ENCODE measurements around the gene ITGA1.

The ITGA1 gene

DNA sequence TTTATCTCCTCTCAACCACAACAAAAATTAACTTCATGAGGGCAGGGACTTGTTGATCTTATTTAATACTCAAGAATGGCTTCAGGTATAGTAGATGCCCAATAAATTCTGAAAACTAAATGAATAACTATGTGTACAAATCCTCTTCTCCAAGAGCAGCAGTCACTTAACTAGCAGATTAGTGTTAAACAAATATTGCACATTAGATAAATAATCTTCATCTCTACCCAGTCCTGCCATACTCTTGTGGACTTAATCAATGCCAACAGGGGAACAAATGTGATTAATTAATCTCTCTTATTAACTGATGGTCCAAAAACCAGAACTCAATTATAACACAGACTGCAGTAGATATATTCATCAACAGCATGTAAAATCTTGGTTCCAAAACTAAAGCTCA, 15.0 kb upstream of the ITGA1 start:
- DNase-seq, result no peak

DNA sequence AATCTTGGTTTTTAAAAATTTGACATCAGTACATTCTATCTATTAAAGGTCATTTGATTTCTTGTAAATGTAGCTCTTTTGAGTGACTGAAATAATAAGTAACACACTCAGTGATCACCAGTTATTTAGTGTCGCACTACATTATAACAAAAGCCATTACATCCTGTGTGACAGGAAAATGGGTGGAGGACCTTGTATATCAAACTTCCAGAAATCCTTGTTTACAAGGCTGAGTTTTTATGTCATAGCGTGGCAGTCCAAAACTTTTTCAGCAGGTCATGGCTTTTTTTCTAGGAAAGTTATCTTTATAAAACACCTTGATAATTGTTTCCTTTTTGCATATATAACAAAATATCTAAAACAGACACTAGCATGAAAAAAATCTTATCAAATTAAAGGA, 14.4 kb upstream of the ITGA1 start:
- no peak for DNase-seq

DNA sequence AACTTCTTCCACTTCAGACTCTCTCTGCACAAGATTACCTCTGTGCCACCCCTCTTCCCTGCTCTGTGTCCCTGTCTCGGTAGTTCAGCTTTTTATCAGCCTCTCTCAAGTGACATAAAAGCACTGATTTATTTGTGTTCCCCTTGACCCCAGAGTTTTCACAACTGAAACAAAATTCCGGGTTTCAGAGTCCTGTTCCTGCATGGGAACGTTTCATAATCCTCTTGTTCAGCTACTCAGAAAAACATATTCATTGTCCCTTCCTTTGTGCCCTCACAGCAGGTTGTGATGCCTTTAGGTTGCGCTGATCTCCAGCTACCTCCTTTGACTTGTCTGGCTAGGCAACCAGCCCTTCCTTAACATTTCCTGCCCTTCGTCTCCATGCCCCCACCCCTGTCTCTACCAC, 13.7 kb upstream of the ITGA1 start:
- DNase-seq, result peak; percentile 23

DNA sequence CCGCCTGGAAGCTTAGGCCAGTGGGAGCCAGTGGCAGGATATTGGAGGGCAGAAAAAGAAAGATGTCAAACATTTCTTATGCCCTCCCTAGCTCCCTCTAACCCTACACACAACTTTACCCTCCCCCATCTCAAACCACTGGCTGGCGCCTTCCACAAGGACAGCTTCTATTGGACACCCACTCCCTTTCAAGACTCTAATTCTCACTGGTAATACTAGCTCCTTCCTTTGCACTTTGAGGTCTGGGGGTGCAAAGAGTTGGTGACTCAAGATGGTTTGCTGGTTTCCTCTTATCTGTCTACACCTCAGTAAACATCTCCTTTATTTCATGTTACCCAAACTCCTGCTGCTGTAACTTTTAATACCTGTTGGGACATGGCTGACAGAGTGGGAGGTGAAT, 11.6 kb upstream of the ITGA1 start:
- peak; percentile 32 for DNase-seq

DNA sequence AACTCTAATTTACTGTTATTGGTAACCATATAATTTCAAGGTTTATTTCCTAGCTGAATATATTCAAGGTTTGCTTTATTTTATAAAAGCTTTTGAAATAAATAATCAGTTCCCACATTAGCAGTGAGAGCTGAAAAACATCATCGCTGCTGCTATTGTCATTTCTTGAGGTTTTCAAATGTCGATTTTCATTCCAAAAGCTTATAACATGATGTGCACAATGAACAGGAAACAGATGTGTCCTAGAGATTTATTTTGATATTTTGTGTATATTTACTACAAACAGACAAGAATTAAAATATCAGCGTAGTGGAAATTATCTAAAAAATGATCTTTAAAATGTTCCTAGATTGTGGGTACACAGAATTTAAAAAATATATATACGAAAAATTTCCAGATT, 10.5 kb upstream of the ITGA1 start:
- DNase-seq, result no peak

DNA sequence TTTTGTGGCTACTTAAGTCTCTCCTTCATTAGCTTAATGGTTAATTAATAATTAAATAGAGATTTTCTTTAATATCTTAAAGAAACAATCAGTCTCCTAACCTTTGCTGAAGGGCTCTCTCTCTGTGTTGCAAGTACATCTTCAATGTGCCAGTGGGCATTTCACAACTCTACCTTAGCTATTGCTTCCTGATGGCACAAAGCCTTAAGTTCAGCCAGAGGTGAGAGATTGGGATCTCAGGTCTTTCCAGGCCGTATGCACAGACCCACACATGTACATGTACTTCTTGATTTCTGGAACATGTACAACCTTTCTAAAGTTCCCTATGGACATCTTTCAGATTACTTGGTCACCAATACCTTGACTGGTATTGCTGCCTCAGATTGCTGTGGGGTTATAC, 8.9 kb upstream of the ITGA1 start:
- DNase-seq, result no peak

DNA sequence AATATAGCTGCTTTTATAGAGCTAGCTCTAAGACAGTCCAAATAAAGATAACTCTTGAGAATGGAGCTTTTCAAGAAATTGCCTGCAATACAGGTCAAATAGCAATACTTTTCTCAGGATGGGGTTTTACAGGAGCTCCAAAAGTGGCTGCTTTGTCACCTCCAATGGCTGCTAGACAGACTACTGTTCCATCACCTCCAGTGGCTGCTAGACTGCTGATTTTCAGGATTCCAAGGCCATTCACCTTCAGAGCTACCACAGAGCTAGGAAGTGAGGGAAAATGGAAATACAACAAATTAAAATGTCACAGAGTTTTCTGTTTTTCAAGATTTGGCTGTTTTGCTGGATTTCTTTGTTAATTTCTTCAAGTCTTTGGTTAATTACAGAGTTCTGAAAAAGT, 8.5 kb upstream of the ITGA1 start:
- DNase-seq, result no peak

DNA sequence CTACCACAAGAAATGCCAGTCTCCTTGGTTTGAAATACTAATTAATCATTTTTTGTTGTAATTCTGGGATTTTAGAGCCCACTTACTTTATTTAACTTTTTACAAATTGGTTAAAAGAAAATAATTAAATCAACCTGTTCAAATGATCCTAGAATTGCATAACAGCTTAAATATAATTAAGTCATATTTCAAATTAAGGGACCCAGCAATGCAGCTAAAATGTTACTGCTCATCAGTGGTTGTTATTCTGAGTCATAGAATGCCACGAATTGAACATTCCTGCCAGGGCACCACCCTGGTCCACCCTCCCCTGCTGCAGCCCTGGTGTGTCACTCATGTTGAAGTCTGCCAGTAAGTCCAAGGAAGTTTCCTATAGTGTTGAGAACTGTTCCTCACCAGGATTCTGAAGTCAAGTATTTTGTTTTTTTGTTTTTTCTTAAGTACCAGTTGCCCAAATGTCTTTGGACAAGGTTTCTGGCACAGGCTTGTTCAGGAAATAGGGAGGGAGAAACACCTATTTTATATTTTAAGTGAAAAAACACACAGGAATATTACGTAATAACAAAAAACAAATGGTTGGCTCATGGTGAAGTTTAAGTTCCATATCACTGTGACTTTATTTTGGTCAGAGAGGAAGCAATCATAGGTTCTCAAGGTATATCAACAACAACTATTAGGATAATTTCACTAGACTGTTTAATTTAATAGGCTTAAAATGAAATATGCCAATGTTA, 4.3 kb upstream of the ITGA1 start:
- DNase-seq, result no peak

DNA sequence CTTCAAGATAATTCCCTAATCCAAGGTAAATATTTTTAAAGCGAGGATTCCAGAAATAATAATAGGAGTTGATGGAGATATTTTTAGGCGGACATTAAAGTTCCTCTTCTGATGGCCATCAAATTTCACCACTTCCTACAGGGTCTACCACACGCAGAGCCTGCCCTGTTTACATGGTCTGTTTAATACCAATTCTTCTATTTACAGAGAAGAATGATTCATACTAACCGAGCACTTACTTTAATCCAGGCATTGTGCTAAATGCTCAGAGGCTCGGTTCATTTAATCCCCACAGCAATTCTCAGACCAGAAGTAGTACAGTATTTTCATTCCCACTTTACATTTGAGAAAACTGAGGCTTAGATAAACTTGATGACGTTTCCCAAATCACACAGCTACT, 3.0 kb upstream of the ITGA1 start:
- no peak for DNase-seq

DNA sequence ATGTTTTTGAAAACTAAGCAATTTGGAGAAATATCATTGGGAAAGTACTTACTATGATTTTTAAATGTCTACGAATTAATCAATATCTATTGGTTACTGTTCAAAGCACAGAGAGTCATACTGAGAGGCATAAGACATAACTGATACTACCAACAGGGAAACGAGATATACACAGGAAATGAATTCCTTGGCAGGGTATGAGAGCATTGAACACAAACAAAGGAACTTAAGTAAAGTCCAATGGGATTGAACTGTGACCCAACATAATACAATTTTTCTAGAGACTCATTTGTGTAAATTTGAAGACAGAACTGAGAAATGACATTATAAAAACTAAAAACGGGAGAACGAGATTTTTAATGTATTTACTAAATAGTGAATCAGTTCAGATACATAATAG, 1.3 kb upstream of the ITGA1 start:
- DNase-seq, result no peak

DNA sequence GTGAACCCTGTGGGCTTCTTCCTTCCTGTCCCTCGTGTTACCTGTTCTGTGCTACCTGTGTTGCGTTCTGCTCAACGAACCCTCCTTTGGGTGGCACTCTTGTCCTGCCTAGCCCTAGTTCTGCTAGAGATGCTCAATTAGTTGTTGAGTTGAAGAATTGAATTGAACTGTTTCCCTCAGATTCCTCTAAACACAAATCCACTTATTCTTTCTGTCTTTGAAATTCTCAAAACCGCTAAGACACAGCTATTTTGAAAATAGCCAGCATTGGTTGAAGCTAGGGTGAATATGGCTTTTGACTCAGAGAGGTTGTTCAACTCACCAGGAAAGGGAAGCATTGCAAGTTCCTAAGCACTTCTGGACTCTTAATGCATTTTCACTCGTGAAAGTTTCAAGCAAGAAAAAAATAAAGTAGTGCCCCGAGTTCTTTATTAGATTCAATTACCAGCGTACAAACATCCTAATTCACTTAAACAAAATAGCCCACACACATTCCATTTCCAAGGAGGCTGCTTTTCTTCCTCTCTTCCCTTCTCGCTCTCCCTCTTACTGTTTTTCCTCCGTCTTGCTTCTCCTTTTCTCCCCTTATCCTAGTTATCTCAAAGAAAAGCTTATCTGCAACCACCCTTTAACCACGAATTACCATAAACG, 642 bp upstream of the ITGA1 start:
- DNase-seq, result peak; percentile 40

DNA sequence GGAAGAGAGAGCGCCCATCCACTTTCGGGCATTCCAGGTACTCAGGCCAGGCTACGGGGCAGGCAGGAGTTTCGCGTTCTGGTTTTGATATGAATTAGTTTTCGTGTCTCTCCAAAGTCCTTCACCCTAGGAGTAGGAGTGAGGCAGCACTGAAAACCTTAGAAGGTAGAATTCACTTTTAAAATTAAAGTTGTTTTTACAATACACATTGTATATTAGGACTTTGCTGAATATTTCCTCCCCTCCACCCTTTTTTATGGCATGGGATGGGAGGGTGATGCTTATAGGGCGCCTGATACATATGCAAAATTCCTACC, 747 bp downstream of the ITGA1 start:
- no peak for DNase-seq

DNA sequence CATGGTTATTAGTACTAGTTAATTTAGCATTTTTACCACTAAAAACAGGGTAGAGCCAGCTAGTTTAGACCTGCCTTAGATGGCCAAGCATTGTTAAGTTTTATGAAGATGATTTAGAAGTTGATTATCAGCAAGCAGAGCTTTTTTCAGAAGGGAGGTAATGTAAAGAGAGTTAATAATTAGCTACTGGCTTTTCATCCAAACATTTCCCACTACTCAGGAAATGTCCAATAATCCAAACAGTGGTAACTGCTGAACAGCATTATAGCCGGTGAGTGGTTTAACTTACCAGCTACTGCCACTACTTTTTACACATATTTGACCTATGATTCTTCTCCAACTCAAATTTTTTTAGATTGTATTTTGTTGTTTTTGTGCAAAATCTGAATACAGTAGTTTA, 1.7 kb downstream of the ITGA1 start:
- no peak for DNase-seq

DNA sequence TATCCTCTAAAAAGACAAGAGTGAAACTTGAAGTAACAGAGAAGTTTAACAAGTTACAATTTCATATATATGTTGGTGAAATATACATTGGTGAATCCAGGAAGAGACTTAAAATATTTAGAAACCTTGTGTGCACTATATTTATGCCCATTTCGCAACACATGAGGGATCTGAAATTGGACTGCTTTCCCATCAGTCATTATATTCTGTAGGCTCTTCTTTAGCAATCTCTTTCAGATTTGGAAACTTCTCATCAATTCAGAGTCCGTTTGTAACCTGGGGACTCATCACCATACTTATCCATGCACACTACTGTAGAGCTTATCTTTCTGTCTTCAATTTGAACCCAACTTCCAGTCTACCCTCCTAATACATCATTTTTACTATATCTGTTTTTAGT, 2.1 kb downstream of the ITGA1 start:
- no peak for DNase-seq

DNA sequence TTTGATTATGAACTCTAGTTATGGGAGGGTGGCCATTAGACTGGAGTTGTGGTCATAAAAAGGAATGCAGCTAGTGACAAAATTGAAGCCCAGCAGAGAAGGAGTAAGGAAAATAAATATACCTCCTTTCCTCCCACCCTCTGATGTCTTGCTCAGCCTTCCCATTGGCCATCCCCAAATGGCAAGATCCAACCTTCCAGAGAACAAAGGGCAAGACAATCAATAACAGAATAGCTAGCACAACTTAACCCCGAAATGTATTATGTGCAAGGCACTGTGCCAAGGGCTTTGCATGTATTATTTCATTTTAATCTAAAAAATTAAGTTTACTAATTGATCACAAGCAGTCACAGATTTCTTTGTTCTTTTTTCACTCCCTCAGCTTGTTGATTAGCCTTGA, 3.6 kb downstream of the ITGA1 start:
- DNase-seq, result no peak

DNA sequence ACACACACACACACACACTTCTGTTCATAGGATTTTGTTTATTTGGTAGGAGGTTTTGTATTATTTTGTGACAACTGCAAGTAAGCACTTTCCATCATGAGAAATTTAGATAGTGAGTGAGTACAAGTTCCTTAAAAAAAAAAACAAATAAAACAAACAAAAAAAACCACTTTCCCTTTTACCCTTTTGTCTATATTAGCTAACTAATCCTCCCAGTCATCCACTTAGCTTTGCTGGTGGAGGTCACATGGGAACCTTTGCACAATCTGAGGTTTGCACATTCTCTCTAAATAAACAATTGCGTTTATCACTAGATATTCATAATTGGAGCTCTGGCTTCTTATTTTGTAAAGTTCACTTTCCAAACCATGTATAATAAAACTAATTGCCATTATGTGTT, 6.8 kb downstream of the ITGA1 start:
- no peak for DNase-seq

DNA sequence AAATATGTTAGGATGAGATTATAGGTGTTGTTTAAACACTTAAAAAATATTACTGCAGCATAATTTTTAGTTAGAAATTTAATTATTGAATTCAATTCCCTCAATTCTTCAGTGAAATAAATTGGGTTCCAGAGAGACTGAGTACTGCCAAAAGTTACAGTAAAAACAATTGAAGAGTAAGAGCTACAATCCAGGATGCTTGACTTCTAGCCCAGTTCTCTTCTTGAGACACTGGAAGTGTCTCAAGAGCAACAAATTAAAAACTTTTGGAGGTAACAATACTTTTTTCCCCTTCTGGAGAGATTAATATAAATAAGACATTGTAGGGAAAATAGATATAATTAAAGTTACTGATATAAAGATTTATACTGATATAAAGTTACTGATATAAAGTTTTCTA, 8.3 kb downstream of the ITGA1 start:
- DNase-seq, result no peak

DNA sequence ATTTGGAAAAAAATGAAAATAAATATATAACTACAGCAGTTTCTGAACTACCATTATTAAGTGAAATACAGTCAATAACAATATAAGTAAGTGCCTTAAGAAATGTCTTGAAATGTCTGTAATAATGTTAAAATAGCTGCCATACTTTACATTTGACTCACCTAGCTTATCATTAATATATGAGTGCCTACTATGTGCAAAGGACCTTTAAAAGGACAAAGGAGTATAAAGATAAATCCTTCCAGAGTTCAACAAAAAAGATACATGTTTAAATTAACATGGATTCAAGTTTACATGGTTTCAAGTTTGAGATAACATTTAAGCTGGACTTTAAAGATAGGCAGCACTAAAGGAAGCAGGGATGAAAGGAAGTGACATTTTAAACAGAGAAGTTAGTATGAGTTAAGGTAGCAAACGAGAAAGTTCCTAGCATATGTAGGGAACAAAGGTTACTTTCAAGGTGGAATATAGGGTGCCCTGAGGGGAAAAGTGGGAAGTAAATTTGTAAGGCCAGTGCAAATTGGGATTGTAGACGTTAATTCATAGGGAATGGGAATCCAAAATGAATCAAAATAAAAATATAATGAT, 8.9 kb downstream of the ITGA1 start:
- DNase-seq, result no peak

DNA sequence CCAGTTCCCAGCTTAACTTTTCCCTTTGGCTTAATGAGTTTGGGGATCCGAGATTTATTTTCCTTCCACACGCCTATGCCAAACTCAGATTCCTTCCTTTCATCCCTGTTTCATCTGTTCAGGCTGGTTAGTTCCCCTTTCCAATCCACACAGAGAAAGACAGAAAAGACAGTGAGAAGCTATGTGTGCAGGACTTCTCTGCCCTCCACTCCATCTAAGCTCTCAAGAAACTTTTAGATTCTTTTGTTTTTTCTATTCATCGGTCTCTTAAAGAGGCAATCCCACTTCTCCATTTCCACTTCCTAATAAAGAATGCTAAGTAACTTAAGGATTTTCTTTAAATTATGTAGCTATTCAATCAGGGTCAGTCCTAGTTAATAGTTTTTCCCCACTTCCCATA, 11.2 kb downstream of the ITGA1 start:
- DNase-seq, result no peak

DNA sequence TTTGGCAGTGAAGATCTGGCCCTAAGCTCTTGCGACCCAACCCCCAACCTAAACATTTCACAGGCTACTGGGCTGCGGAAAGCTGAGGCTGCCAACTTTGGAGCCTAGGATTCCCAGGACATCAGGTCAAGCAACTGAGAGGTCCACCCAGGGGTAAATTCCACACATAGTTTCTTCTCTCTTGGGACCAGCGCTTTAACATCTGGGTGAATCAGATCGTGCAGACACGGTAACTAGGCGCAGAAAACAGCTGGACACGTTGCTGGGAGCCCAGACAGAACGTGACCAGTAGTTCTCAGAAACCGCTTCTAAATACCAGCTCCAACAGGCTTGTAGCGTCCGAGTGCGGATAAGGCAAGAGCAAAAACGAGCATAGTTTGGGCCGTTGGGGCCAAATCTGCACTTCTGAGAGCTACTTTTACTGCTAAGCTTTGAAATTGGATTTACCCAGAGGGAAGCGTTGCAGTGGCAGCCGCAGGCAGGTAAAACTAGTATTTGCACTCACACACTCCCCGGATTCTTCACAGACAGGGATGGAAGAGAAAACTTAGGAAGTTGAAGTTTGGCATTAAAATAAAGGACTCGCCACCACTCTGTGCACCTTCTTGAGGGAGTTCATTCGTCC, 11.8 kb downstream of the ITGA1 start:
- DNase-seq, result no peak

DNA sequence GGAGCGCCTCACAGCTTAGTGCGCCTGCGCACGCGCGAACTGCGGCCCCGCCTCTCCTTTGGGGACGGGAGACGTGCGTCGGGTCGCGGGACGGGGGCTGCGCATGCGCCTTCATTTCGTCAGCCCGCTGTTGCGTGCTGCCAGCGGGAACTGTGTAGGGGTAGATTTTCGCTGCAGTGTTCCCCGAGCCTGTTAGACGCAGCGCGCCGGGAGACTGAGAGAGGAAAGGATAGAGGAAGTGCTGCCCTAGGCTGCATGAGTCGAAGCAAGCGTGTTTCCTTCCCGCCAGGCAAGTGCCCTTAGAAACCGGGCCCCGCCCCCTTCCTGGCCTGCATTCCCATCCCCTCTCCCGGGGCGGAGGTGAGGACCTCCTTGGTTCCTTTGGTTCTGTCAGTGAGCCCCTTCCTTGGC, 12.3 kb downstream of the ITGA1 start:
- peak; percentile 93 for DNase-seq

DNA sequence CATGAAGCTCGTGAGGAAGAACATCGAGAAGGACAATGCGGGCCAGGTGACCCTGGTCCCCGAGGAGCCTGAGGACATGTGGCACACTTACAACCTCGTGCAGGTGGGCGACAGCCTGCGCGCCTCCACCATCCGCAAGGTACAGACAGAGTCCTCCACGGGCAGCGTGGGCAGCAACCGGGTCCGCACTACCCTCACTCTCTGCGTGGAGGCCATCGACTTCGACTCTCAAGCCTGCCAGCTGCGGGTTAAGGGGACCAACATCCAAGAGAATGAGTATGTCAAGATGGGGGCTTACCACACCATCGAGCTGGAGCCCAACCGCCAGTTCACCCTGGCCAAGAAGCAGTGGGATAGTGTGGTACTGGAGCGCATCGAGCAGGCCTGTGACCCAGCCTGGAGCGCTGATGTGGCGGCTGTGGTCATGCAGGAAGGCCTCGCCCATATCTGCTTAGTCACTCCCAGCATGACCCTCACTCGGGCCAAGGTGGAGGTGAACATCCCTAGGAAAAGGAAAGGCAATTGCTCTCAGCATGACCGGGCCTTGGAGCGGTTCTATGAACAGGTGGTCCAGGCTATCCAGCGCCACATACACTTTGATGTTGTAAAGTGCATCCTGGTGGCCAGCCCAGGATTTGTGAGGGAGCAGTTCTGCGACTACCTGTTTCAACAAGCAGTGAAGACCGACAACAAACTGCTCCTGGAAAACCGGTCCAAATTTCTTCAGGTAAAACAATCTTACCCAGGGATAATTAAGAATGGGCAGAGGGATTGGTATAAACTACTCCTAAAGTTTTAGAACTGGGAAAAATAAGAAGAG, 12.9 kb downstream of the ITGA1 start:
- peak; percentile 48 for DNase-seq

DNA sequence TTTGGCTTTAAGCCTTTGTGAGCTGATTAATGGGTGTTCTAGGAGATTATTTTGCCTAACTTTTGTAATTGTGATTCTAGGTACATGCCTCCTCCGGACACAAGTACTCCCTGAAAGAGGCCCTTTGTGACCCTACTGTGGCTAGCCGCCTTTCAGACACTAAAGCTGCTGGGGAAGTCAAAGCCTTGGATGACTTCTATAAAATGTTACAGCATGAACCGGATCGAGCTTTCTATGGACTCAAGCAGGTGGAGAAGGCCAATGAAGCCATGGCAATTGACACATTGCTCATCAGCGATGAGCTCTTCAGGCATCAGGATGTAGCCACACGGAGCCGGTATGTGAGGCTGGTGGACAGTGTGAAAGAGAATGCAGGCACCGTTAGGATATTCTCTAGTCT, 13.6 kb downstream of the ITGA1 start:
- no peak for DNase-seq
